ENCODE measurements around the gene VSIG10L. TPM values are rescaled to one million over a fixed set of nuclear protein-coding genes. Genes with fewer than 3 reads are reported as not detected.

The VSIG10L gene
- total RNA-seq, 4 donors from 2014 or later = 0.60 to 2.2 (median 1.8) TPM

DNA sequence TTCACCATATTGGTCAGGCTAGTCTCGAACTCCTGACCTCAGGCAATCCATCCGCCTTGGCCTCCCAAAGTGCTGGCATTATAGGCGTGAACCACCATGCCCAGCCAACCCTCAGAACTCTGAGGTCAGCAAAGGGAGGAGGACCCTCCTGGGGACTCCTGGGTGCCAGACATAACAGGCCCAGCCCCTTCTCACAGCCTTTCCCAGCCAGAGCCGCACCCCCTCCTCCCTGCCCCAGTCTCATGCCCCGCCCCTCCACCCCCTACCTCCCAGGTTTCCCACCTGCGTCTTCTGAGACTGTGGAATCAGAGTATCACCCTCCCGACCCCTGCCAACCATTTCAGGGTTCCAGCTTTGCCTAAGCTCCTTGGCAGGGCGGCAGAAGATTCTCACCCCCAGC, 25.3 kb downstream of the VSIG10L start:
- intact Hi-C loops (cut with DNase I; ENCODE audit: low total_unique reads) (no loop called here), in situ Hi-C loops (cut with MboI; ENCODE audit: low pct_ligation_motif_present in 1 of 4, low pct_unique_long_range_greater_than_20kb in 1 of 4, low sequenced_read_pairs in 3 of 4) (no loop called here)
- Histone ChIP-seq H3K9me3 (no peaks in the 10 kb centered on the region), H3K27ac (no peak overlapping the region), H3K27me3 (peaks cover 13% of the 10 kb centered on the region), H3K4me3 (no peak overlapping the region), H3K36me3 (no peaks in the 10 kb centered on the region), H3K4me1 (no peaks in the 10 kb centered on the region)
- no peak for DNase-seq
- WGBS, 2 donors (ENCODE audit: low coverage in 1 of 2) = 40 to 74% methylated on average over 1 to 8 of the region's 8 CpGs
- TF ChIP-seq POLR2A (IDR thresholded peaks at IDR 0.05) = no peak
- TF ChIP-seq EP300 (IDR thresholded peaks at IDR 0.05; ENCODE audit: low read depth) = no peak
- TF ChIP-seq POLR2AphosphoS5 (IDR thresholded peaks at IDR 0.05) = no peak
- TF ChIP-seq, protein P1, sequence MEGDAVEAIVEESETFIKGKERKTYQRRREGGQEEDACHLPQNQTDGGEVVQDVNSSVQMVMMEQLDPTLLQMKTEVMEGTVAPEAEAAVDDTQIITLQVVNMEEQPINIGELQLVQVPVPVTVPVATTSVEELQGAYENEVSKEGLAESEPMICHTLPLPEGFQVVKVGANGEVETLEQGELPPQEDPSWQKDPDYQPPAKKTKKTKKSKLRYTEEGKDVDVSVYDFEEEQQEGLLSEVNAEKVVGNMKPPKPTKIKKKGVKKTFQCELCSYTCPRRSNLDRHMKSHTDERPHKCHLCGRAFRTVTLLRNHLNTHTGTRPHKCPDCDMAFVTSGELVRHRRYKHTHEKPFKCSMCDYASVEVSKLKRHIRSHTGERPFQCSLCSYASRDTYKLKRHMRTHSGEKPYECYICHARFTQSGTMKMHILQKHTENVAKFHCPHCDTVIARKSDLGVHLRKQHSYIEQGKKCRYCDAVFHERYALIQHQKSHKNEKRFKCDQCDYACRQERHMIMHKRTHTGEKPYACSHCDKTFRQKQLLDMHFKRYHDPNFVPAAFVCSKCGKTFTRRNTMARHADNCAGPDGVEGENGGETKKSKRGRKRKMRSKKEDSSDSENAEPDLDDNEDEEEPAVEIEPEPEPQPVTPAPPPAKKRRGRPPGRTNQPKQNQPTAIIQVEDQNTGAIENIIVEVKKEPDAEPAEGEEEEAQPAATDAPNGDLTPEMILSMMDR (IDR thresholded peaks at IDR 0.05) = no peak

DNA sequence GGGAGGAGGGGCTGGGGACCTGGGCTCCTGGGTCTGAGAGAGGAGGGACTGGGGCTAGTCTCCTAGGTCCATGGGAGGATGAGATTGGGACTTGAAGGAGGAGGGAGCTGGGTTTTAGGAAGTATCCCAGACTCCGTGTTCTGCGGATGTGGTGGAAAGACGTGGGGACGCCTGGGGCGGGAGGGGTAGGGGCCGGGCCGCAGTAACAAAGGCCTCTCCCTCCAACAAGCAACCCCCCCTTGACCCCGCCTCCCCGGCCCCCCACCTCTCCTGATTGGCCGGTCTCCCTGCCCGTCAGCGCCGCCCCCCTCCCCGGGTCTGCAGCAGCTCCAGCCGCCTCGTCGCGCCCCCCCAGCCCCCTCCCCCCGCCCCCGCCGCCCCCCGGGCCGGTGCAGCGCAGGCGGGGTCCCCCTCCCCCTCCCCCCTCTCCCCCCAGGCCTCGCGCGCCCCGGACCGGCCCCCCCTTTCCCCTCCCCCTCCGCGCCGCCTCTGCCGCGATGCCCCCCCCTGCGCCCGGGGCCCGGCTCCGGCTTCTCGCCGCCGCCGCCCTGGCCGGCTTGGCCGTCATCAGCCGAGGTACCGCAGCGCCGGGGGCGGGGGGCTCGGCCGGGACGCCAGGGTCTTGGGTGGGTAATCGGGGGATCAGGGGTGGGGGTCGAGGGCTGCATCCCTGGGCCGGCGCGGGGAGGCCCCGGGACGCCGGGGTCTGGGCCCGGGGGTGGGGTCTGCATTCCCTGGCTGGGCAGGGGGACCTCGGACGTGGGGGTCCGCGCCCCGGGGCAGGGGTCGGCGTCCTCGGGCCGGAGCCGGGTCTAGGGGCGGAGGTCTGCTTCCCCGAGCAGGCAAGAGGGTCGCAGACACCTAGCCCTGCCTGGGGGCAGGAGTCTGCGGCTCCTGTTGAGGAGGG, 30.3 kb downstream of the VSIG10L start, which contains the start of gene IGLON5:
Gene IGLON5, plus strand, starts transcription at position 294 of the 907 bp plus-strand sequence. Its CDS starts 204 bp downstream, at position 498.
- H3K36me3 ChIP-seq = no peaks in the 10 kb centered on the region
- peaks cover 0 to 10% of the 10 kb centered on the region in 2 donors for H3K9me3 ChIP-seq
- no peak within 1 kb of the TSS for H3K27ac ChIP-seq
- no peak for DNase-seq
- H3K4me1 ChIP-seq = no peaks in the 10 kb centered on the region
- no peak for TF ChIP-seq EP300 (IDR thresholded peaks at IDR 0.05; ENCODE audit: low read depth)
- TF ChIP-seq POLR2A (IDR thresholded peaks at IDR 0.05) = no peak
- TF ChIP-seq, protein P1 (IDR thresholded peaks at IDR 0.05) = no peak
- no peak for TF ChIP-seq POLR2AphosphoS5 (IDR thresholded peaks at IDR 0.05)
- peaks cover 47% of the 10 kb centered on the region for H3K27me3 ChIP-seq
- in situ Hi-C loops (cut with MboI; ENCODE audit: low pct_ligation_motif_present in 1 of 4, low pct_unique_long_range_greater_than_20kb in 1 of 4, low sequenced_read_pairs in 3 of 4) = no loop called here
- no peak within 1 kb of the TSS for H3K4me3 ChIP-seq
- WGBS, 2 donors (ENCODE audit: low coverage in 1 of 2) = 17% methylated on average over 14 of the region's 76 CpGs; no CpG with 5 or more reads in 1 of the 2 donors
- intact Hi-C loops (cut with DNase I; ENCODE audit: low total_unique reads) = loop anchor here (2.0 kb wide), 1 partner anchor 57 kb away; no protein-coding TSS in a partner anchor

DNA sequence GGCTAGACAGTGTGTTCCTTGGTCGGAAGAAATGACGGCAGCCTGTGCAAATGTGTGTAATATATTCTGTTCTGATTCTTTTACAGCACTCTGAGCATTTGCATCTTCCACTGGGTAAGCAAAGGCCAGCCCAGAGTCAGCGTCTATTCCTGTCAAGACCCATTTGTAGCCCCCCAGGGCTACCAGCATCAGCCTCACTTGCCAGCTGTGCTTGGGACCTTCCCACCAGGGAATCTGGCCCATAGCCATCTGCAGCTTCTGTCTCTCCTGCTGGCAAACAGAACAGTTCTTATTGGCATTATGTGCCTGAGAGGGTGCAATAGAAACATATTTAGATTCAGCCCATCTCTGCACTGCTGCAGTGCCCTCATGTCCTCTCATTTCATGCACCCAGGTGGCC, 36.5 kb downstream of the VSIG10L start:
- Histone ChIP-seq H3K9me3 (peaks cover 0 to 13% of the 10 kb centered on the region in 2 donors), H3K4me1 (no peaks in the 10 kb centered on the region), H3K27ac (no peak overlapping the region), H3K36me3 (no peaks in the 10 kb centered on the region), H3K27me3 (peaks cover 29% of the 10 kb centered on the region), H3K4me3 (no peak overlapping the region)
- in situ Hi-C loops (cut with MboI; ENCODE audit: low pct_ligation_motif_present in 1 of 4, low pct_unique_long_range_greater_than_20kb in 1 of 4, low sequenced_read_pairs in 3 of 4) = no loop called here
- no peak for DNase-seq
- intact Hi-C loops (cut with DNase I; ENCODE audit: low total_unique reads) = no loop called here
- no peak for TF ChIP-seq POLR2A (IDR thresholded peaks at IDR 0.05)
- no peak for TF ChIP-seq EP300 (IDR thresholded peaks at IDR 0.05; ENCODE audit: low read depth)
- TF ChIP-seq, protein P1 (IDR thresholded peaks at IDR 0.05) = no peak
- TF ChIP-seq POLR2AphosphoS5 (IDR thresholded peaks at IDR 0.05) = no peak
- WGBS, 2 donors (ENCODE audit: low coverage in 1 of 2) = 71 to 84% methylated on average over 2 to 3 of the region's 3 CpGs

DNA sequence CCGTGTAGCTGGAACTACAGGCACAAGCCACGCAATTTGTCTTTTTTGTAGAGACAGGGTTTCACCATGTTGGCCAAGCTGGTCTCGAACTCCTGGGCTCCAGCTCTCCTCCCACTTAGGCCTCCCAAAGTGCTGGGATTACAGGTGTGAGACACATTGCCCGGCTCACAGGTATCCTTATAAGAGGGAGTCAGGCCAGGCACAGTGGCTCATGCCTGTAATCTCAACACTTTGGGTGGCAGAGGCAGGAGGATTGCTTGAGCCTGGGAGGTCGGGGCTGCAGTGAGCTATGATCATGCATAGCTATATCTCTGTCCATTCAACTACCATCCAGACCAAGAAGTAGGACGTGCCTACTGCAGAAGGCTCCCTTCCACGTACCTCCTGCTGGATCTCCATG, 40.7 kb downstream of the VSIG10L start:
- H3K27ac ChIP-seq = no peak overlapping the region
- TF ChIP-seq, protein P1 (IDR thresholded peaks at IDR 0.05) = no peak
- TF ChIP-seq EP300 (IDR thresholded peaks at IDR 0.05; ENCODE audit: low read depth) (no peak), POLR2AphosphoS5 (IDR thresholded peaks at IDR 0.05) (no peak), POLR2A (IDR thresholded peaks at IDR 0.05) (no peak)
- no peaks in the 10 kb centered on the region for H3K4me1 ChIP-seq

More for the DNA sequence above, 40.7 kb downstream of the VSIG10L start:
- Histone ChIP-seq H3K36me3 (no peaks in the 10 kb centered on the region), H3K4me3 (no peak overlapping the region), H3K9me3 (no peaks in the 10 kb centered on the region), H3K27me3 (no peaks in the 10 kb centered on the region)
- intact Hi-C loops (cut with DNase I; ENCODE audit: low total_unique reads) (no loop called here), in situ Hi-C loops (cut with MboI; ENCODE audit: low pct_ligation_motif_present in 1 of 4, low pct_unique_long_range_greater_than_20kb in 1 of 4, low sequenced_read_pairs in 3 of 4) (no loop called here)
- DNase-seq = no peak
- 60 to 67% methylated on average over 1 to 7 of the region's 7 CpGs for WGBS, 2 donors (ENCODE audit: low coverage in 1 of 2)

Measured in transverse colon (tissue), 4 donors.